Femur (tissue), 1 donor: ENCODE measurements around the gene ZNF350.
"Not testable (repeated sequence)": the region's sequence is repeated elsewhere in the genome, so short reads cannot be mapped to it uniquely, and the experiment has no call there.

Experiments used
- DNase-seq: peaks from one replicate; pipeline ENCODE4 v3.0.0-alpha.2; 2017

Gene ZNF350

DNA sequence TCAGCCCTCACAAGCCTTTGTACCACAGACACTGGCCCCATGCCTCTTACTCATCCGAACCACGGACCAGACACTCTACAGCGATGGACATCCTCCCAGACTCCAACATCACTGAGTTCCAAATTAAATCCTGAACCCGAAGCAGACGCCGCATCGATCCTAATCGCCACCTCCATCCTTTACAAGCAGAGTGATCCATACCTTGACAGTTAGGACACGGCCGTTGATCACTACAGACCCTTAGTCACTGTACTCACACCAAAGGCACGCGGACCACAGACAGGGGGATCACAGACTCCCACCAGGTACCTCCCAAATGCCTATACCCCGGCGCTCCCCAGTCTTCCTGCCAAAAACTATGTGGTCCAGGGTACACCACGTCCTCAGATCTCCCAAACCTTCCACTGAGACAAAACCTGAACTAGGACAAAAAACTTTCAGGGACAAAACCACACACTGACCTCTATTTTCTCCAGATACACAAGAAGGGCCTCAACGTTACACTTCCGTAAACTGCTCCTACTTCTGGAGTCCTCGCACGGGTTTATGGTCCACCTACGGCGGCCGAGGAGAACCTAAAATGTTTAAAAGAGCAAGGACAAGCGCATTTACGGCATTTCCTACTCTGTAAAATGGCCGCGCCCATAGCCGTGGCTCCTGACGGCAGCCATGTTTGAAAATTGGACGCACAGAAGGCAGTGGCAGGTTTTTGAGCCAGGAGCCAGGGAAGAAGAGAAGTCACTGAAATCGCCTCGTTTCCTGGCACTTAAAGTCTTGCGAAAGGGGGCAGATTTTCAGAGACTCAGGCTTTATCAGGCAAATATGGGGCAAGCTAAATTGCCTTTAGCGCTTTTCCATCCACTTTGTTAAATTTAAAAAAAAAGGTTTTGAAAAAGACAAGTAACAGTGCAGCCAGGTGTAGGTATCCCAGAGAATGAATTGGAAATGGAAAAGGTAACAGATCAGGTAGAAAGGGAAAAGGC, at the start of gene ZNF350:
TSS of gene ZNF350 (minus strand) at position 532 of the 983 bp plus-strand sequence. CDS start 12,480 bp downstream, outside the sequence.
- peak; percentile 97 for DNase-seq

DNA sequence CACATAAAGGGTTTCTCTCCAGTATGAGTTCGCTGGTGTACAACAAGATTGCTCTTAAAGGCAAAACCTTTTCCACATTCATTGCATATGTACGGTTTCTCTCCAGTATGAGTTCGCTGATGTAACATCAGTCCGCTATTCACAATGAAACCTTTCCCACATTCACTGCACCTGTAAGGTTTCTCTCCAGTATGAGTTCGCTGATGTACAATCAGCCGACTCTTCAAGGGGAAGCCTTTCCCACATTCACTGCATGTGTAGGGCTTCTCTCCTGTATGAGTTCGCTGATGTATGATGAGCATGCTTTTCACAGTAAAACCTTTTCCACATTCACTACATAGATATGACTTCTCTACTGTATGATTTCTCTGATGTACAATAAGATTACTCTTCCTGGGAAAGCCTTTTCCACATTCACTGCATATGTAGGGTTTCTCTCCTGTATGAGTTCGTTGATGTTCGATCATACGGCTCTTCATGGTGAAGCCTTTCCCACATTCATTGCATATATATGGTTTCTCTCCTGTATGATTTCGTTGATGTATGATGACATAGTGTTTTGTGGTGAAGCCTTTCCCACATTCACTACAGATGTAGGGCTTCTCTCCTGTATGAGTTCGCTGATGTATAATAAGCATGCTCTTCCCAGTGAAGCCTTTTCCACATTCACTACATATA, 47.5 kb upstream of the ZNF350 start:
- no peak for DNase-seq

DNA sequence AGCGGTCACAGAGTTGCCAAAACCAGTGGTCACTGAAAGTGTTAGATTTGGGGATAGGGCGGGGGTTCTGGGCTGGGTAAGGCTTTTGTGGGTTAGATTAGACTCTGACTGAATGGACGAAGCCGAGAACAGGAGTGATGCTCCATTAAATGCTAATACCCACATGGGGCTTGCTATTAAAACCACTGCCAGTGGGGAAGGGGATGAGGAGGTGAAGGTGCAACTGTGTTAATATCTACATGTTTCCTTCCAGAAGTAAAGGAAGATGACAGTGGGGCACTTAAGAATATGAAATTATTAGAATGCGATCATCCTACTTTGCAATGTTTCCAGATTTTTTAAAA, 42.1 kb upstream of the ZNF350 start:
- no peak for DNase-seq

DNA sequence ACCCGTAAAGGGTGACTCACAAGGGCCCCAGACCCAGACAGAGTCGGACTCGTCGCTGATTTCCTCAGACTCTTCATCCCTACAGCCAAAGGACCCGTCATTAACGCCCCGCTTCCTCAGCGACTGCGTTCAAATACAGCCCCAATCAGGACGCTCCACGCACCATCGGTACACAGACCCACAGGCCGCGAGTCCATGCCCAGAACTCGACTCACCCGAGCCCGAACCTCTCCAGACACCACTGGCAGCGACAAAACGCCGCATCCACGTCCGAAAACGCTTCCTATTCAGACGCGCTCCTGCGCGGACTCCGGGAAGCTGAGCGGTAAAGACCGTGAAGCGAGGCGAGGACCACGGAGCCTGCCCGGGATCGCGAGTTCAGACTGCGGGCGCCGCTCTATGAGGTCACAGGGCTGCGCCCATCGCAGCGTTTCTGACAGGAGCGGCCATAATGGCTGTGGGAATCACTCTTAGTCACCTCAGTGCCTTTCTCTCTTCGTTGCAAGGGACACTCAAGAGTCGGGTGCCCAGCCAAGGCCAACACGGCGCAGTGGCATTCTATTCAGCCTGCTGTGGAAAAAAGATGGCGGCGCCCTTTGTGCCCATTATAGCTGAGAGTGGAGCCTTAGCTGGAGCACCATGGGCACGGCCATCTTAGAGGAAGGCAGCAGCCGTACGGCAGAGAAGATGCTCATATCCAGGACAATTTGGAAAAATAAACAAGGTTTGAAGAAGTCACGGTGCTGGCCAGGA, 41.6 kb upstream of the ZNF350 start, which contains the start of gene ZNF614:
TSS of gene ZNF614 (minus strand) at position 353 of the 753 bp plus-strand sequence. CDS start 2,634 bp downstream, outside the sequence.
- DNase-seq: peak; percentile 94

DNA sequence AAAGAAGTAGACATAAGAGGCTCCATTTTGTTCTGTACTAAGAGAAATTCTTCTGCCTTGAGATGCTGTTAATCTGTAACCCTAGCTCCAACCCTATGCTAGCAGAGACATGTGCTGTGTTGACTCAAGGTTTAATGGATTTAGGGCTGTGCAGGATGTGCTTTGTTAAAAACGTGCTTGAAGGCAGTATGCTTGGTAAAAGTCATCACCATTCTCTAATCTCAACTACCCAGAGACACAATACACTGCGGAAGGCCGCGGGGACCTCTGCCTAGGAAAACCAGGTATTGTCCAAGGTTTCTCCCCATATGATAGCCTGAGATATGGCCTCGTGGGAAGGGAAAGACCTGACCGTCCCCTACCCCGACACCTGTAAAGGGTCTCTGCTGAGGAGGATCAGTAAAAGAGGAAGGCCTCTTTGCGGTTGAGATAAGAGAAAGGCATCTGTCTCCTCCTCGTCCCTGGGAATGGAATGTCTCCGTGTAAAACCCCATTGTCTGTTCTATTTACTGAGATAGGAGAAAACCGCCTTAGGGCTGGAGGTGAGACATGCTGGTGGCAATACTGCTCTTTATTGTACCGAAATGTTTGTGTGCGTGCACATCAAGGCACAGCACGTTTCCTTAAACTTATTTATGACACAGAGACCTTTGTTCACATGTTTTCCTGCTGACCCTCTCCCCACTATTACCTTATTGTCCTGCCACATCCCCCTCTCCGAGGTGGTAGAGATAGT, 39.8 kb upstream of the ZNF350 start:
- not testable (repeated sequence) for DNase-seq

DNA sequence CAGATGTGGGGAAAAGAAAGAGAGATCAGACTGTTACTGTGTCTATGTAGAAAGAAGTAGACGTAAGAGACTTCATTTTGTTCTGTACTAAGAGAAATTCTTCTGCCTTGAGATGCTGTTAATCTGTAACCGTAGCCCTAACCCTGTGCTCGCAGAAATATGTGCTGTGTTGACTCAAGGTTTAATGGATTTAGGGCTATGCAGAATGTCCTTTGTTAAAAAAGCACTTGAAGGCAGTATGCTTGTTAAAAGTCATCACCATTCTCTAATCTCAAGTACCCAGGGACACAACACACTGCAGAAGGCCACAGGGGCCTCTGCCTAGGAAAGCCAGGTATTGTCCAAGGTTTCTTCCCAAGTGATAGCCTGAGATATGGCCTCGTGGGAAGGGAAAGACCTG, 37.8 kb upstream of the ZNF350 start:
- not testable (repeated sequence) for DNase-seq

DNA sequence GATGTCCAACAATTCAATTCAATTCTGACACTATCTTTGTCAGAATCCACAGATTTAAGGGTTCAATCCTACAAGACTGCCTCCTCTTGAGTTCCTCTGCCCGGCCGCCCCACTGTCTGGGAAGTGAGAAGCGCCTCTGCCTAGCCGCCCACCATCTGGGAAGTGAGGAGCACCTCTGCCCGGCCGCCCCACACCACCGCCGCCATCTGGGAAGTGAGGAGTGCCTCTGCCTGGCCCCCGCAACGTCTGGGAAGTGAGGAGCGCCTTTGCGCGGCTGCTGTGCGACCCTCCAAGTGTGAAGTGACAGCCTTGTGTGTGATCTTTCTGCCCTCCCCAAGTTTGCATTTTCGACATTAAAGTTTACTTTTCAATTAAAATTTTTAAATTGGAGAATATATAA, 35.6 kb upstream of the ZNF350 start:
- DNase-seq: no peak

DNA sequence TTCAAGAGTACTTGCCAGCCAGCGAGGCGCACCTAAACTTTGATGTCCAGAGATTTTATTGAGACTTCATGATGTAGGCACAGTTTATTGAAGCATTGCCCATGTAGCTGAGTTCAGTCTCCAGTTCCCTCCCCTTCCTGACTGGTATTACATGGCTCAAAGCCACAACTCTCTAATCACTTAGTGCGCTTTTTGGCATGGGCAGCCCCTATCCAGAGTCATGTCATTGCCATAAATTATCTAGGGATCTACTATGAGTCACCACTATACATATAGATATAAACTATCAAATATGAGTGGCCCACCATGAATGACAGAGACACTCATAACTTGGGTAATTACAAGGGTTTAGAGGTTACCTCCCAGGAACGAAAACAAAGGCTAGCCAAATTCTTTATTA, 33.9 kb upstream of the ZNF350 start:
- no peak for DNase-seq

DNA sequence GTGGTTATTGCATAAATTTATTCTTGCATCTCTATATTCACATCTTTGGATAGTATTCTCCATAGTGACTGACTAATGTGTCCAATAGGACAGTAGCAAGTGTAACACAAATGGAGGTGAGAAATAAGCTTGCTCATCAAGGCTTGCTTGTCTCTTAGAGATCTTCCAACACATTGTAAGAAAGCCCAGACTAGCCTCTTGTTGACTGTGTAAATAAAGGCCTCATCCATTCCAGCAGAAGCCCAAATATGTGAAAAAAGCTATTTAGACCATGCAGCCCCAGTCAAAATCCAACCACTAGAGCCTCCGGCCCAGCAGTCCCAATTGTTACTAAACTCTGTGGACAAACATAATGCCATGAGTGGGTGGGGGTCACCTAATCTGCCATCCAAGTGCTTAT, 24.0 kb upstream of the ZNF350 start:
- no peak for DNase-seq

DNA sequence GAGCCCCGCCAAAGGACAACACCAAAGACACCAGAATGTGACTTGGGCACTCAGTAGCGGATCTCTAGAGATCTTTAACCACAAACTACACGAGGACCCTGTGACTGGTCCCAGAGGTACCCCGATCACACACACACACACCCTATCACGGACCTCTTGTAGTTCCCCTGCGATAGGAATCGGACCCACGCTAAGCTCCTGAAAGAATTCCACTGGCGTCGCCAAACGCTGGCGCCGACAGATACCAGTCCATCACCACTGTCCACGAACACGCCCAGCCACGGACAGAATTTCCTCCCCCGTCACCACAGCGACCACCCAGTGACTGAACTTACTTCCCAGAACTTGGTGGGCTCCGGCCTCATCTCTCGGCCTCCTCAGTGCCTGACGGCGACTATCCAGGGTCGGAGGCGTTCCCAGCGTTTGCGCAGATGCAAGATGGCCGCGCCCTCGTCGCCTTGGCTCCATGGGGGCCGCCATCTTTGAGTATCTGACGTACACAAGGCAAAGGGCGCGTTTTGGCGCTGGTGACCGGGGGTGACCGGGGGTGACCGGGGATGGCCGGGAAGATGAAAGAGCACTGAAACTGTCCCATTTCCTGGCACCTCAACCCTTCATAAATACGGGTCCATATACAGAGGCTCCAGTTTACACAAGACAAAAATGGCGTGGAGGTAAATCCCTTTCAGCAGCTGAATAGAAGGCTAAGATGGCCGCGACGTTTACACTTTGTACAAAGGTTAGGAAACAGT, 21.3 kb upstream of the ZNF350 start, which contains the start of gene ZNF615:
TSS of gene ZNF615 (minus strand) at position 406 of the 752 bp plus-strand sequence. CDS start 4,500 bp downstream, outside the sequence.
- DNase-seq: peak; percentile 94

DNA sequence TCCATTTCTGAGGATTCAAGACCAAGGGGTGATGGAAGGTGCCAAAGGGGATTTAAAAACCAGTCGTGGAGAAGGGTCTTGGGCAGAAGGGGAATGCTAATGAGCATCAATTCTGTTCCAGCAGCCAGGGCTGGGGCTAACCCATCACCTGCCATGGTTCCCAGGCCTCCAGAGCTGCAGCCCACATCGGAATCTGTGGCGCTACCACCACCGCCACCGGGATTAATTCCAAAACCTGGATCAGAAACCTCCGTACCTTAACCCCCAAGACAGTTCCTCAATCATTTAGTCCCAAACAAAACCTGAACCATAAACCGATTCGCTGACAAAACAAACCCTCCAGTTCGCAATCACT, 20.8 kb upstream of the ZNF350 start:
- DNase-seq: peak; percentile 28

DNA sequence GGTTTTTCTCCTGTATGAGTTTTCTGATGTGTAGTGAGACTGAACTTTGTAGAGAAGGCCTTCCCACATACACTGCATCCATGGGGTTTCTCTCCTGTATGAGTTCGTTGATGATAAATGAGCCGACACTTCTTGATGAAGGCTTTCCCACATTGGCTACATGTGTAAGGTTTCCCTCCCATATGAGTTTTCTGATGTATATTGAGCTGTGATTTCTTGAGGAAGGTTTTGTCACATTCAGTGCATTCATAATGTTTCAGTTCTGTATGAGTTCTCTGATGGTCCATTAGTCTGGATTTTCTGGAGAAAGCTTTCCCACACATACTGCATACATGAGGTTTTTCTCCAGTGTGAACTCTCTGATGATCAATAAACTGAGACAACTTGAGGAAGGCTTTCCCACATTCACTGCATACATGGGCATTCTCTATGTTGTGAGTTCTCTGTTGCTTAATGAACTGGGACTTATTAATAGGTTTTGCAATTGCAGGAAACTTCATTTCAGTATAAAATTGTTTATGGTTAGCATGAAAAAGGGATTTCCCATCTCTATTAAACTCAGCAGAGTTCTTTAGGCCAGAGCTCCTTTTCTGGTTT, 7.5 kb upstream of the ZNF350 start:
- DNase-seq: no peak

DNA sequence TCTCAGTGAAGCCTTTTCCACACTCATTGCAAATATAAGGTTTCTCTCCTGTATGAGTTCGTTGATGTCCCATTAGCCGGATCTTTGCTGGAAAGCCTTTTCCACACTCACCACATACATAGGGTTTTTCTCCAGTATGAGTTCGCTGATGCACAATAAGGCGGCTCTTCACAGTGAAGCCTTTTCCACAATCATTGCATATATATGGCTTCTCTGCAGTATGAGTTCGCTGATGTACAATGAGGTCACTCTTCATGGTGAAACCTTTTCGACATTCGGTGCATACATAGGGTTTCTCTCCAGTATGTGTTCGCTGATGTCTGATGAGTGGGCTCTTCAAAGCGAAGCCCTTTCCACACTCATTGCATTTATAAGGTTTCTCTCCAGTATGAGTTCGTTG, 6.8 kb upstream of the ZNF350 start:
- no peak for DNase-seq

DNA sequence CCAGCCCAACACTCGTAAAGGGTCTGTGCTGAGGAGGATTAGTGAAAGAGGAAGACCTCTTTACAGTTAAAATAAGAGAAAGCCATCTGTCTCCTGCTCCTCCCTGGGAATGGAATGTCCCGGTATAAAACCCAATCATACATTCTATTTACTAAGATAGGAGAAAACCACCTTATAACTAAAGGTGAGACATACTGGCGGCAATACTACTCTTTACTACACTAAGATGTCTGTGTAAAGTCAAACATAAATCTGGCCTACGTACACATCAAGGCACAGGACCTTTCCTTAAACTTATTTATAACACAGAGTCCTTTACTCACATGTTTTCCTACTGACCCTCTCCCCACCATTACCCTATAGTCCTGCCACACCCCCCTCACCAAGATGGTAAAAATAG, 3.3 kb downstream of the ZNF350 start:
- DNase-seq: no peak

DNA sequence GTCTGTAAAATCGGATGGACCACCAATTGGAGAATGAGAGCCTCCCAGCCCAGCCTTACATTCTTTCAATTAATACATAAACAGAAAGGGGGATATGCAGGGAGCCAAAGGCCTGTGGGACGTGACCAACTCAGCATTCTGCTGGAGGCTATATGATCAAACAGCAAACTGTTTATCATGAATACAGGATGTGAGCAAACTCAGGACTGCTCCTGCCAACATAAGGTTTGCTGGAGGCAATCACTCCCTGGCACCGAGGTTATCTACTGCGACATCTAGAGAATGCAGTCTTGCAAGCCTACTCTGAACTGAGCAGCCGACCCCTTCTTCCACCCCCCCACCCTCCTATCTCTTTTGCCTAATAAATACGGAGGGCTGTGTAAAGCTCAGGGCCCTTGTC, 5.7 kb downstream of the ZNF350 start:
- not testable (repeated sequence) for DNase-seq

DNA sequence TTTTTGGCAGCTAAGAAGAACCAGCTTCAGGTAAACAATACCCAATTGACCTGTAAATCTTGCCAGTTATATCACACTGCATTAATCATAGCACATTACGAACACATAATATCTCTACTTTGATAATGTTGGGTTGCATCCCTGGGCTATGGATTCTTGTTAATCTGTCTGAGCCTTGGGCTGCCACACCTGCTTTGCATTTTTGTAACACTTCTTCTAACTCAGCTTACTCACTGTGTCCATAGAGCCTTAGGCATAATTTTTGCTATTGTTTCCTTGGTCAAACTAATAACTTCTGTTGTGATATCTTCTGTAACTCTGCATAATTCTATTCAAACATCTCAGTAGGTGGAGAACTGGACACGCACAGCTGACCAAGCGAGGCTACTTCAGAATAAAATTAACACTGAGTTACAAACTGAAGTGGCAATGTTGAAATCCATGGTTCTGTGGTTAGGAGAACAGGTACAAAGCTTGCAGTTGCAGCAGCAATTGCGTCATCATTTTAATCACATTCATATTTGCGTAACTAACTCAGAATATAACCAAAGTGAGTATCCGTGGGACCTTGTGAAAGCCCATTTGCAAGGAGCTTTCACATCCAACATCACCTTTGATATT, 6.4 kb downstream of the ZNF350 start:
- no peak for DNase-seq

DNA sequence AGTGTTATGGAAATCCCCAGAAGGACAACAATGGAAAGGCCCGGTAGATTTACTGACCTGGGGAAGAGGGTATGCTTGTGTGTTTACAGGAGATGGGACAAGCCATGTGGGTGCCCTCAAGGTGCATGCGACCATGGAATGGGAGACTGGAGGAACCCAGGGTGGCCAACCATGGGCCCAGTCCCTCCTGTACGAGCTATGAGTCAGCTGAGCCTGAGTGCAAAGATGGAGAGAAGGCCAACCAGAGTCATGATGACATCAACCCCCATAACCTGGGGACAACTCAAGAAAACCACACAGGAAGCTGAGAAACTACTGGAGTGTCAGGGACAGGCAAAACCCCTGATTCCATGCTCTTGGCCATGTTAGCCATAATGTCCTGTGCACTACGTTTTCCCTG, 7.8 kb downstream of the ZNF350 start:
- no peak for DNase-seq

DNA sequence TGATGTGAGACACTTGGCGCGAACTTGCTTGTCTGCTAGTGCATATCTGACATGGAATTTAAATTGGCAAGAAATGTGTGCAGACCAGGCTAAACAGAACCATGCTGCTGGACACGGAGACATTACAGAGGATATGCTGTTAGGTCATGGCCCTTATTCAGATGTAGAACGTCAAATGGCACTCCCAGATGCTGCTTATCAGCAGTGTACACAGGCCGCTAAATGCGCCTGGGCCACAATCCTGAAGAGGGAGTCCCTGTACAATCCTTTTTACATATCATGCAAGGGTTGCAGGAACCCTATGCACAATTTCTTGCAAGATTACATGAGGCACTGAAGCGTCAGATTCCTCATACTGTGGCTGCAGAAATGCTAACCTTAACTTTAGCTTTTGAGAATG, 9.3 kb downstream of the ZNF350 start:
- no peak for DNase-seq

DNA sequence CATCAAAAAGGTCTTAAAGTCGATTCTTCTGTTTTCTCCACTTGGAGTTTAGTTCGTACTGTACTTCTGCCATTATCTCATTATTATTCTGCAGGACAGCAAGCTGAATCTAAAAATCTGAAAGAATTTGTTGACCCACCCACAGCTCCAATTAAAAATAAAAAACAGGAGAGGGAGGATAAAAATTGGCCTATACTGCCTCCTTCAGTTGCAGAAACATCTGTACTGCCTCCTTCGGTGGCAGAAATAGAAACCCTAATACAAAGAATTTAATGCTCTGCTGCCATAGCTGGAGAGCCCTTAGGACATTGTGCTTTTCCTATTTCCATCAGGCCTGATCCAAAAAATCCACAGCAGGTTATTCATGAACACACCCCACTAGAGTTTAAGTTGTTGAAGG, 9.8 kb downstream of the ZNF350 start:
- no peak for DNase-seq

DNA sequence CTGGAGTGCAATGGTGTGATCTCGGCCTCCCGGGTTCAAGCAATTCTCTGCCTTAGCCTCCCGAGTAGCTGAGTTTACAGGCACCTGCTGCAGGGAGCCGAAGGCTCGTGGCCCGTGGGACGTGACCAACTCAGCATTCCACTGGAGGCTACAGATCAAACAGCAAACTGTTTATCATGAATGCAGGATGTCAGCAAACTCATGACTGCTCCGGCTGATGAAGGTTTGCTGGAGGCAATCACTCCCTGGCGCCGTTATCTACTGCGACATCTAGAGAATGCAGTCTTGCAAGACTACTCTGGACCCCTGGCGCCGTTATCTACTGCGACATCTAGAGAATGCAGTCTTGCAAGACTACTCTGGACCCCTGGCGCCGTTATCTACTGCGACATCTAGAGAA, 10.9 kb downstream of the ZNF350 start:
- DNase-seq: not testable (repeated sequence)

DNA sequence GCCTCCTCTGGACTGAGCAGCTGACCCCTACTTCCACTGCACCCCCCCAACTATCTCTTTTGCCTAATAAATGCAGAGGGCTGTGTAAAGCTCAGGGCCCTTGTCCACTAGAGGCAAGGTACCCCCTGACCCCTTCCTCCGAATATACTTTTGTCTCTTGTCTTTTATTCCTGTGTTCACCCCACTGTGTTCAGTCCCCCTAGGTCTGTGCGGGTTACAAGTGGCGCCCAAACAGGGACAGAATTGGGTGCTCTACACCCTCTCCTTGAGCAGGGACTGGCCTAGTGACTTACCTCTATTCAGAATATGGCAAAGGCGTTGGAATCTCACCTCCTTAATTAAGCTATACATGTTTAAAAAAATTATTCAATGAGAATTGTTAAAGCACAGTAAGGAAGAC, 15.0 kb downstream of the ZNF350 start:
- DNase-seq: no peak
